CD4-positive, alpha-beta T cell (primary cell): ENCODE results near the gene NUP85. TPM values are rescaled to one million over a fixed set of nuclear protein-coding genes. Genes with fewer than 3 reads are reported as not detected.

Experiments
- ATAC-seq: fragments of 200-7000 bp; cut with Tn5 transposase; one replicate; pipeline ENCODE4 v1.10.0; 2022; ENCODE audit warnings: mild to moderate bottlenecking; ENCODE audit not compliant: poor library complexity
- CTCF ChIA-PET: fragments of 350-600 bp; sonication (Branson Sonifier 250); formaldehyde crosslinking; loops from one replicate; lab custom pipeline; 2021; ENCODE audit warnings: antibody characterized with exemption, inconsistent platforms; lab: Charles Lee
- POLR2A ChIA-PET: fragments of 350-600 bp; sonication (Branson Sonifier 250); formaldehyde crosslinking; loops from one replicate; lab custom pipeline; 2021; ENCODE audit warnings: antibody characterized with exemption, inconsistent platforms; lab: Charles Lee
- DNase-seq, 14 experiments: peaks; one replicate each; pipeline ENCODE4 v3.0.0-alpha.2; 2013 to 2020; ENCODE audit warnings: mixed read lengths in 2 of 14
- H3K27ac ChIP-seq, 2 donors: one replicate each; pipeline versions ENCODE4 v1.5.1 to v1.7.0; 2013; ENCODE audit warnings: low read length in 2 of 2, low read depth in 1 of 2, mild to moderate bottlenecking in 1 of 2
- H3K27me3 ChIP-seq, 2 experiments: 1 replicate in 1 of 2; 2 replicates in 1 of 2; pipeline versions ENCODE4 v1.6.1 to v1.7.0; 2013; ENCODE audit warnings: low read length in 2 of 2, control low read depth in 1 of 2, mild to moderate bottlenecking in 1 of 2, moderate library complexity in 1 of 2; ENCODE audit not compliant: insufficient read depth in 2 of 2, control insufficient read depth in 1 of 2
- H3K36me3 ChIP-seq: one replicate; pipeline ENCODE4 v1.6.1; 2013; ENCODE audit warnings: low read length, control low read depth; ENCODE audit not compliant: insufficient read depth
- H3K4me1 ChIP-seq: one replicate; pipeline ENCODE4 v1.6.1; 2013; ENCODE audit warnings: low read length, control low read depth; ENCODE audit not compliant: insufficient read depth
- H3K4me3 ChIP-seq: one replicate; pipeline ENCODE4 v1.5.1; 2013; ENCODE audit warnings: mild to moderate bottlenecking, low read length, moderate library complexity
- H3K9me3 ChIP-seq, 2 experiments: 1 replicate in 1 of 2; 2 replicates in 1 of 2; pipeline versions ENCODE4 v1.6.1 to v1.7.0; 2013; ENCODE audit warnings: low read length in 2 of 2, mild to moderate bottlenecking in 2 of 2, control low read depth in 1 of 2, moderate library complexity in 1 of 2; ENCODE audit not compliant: control insufficient read depth in 1 of 2, insufficient read depth in 1 of 2
- H3K27ac Mint-ChIP-seq: one replicate; pipeline ENCODE4 v1.8.0; 2020; ENCODE audit warnings: mixed read lengths
- H3K27me3 Mint-ChIP-seq: one replicate; pipeline ENCODE4 v1.8.0; 2021; ENCODE audit warnings: mixed read lengths
- H3K36me3 Mint-ChIP-seq: one replicate; pipeline ENCODE4 v1.8.0; 2021; ENCODE audit warnings: low read depth, mixed read lengths
- H3K4me1 Mint-ChIP-seq: one replicate; pipeline ENCODE4 v1.8.0; 2021; ENCODE audit warnings: low read depth, mixed read lengths
- H3K4me3 Mint-ChIP-seq: one replicate; pipeline ENCODE4 v1.8.0; 2020; ENCODE audit warnings: mild to moderate bottlenecking, mixed read lengths
- H3K9me3 Mint-ChIP-seq: one replicate; pipeline ENCODE4 v1.8.0; 2020; ENCODE audit warnings: mixed read lengths
- intact Hi-C, 2 experiments: fragments of 100-400 bp; cut with DNase I in 1 of 2; cut with micrococcal nuclease in 1 of 2; formaldehyde crosslinking; loops; one replicate each; pipeline versions ENCODE4 v1.15.1 to v1.9.0; 2023 to 2025; cut with DNase I, micrococcal nuclease
- total RNA-seq, 174 experiments: library from RNA in 2 of 174; stranded (reverse) in 2 of 174; gene quantifications; one replicate each; pipeline ENCODE4 v1.2.3 and lab custom pipeline; 2021 to 2026
- TF ChIP-seq, protein P1 (sequence below): fragments of 200-600 bp; IDR thresholded peaks from one replicate; pipeline ENCODE4 v1.8.0; 2022; ENCODE audit warnings: antibody characterized with exemption, mild to moderate bottlenecking

Gene NUP85
- total RNA-seq, 2 experiments from 2014 or later = 84.7 to 89.2 TPM

DNA sequence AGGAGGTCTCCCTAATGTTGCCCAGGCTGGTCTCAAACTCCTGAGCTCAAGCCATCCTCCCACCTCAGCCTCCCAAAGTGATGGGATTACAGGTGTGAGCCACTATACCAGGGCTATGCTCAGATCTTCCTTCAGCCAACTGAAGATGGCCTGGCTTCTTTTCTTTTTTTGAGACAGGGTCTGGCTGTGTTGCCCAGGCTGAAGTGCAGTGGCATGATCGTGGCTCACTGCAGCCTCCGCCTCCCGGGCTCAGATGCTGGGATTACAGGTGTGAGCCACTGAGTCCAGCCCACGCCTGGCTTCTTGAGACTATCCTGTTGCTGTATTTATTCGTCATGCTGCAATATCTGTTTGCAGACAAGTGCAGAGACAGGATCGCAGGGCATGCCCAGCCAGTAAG lies 79.6 kb downstream of the NUP85 start:
- Mint-ChIP-seq H3K27ac (no peak overlapping the region), H3K4me3 (no peak overlapping the region), H3K27me3 (no peaks in the 10 kb centered on the region), H3K4me1 (peaks cover 20% of the 10 kb centered on the region), H3K9me3 (no peaks in the 10 kb centered on the region), H3K36me3 (peaks cover 35% of the 10 kb centered on the region)
- H3K4me3 ChIP-seq = no peak overlapping the region
- TF ChIP-seq, protein P1, sequence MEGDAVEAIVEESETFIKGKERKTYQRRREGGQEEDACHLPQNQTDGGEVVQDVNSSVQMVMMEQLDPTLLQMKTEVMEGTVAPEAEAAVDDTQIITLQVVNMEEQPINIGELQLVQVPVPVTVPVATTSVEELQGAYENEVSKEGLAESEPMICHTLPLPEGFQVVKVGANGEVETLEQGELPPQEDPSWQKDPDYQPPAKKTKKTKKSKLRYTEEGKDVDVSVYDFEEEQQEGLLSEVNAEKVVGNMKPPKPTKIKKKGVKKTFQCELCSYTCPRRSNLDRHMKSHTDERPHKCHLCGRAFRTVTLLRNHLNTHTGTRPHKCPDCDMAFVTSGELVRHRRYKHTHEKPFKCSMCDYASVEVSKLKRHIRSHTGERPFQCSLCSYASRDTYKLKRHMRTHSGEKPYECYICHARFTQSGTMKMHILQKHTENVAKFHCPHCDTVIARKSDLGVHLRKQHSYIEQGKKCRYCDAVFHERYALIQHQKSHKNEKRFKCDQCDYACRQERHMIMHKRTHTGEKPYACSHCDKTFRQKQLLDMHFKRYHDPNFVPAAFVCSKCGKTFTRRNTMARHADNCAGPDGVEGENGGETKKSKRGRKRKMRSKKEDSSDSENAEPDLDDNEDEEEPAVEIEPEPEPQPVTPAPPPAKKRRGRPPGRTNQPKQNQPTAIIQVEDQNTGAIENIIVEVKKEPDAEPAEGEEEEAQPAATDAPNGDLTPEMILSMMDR = no peak
- peaks cover 31% of the 10 kb centered on the region for H3K36me3 ChIP-seq
- H3K27ac ChIP-seq = no peak overlapping the region
- H3K27me3 ChIP-seq = no peaks in the 10 kb centered on the region
- peaks cover 14% of the 10 kb centered on the region for H3K4me1 ChIP-seq
- POLR2A ChIA-PET = interaction anchor here (1.0 to 1.4 kb wide), 2 partner anchors 14 to 120 kb away, joined by 3 read pairs; partner anchors contain the start of genes GRB2 and MIF4GD
- CTCF ChIA-PET = interaction anchor here (0.6 kb wide), 2 partner anchors 23 to 171 kb away, joined by 3 read pairs; partner anchors contain the start of gene MRPS7
- no peak for DNase-seq
- intact Hi-C loops = loop anchor here in 1 of 2 experiments (5.0 kb wide), 1 partner anchor 172 kb away; the partner anchor contains the start of gene TMEM94
- no peak for ATAC-seq
- no peaks in the 10 kb centered on the region for H3K9me3 ChIP-seq

Other genes starting within 250 kb of the NUP85 start
- gene HID1, start 232.9 kb upstream of the NUP85 start, total RNA-seq = 10 to 100 TPM; 31.8 to 31.9 TPM
- gene CDR2L, start 218.0 kb upstream of the NUP85 start, total RNA-seq = under 1 TPM in 1 of 2 experiments, not detected in 1; 0.08 TPM
- 1 to 10 TPM; 5.4 to 7.1 TPM for gene MRPL58, start 193.0 kb upstream of the NUP85 start, total RNA-seq
- 100 to 1,000 TPM in 1 of 2 experiments, 10 to 100 TPM in 1; 98.5 to 112 TPM for gene ATP5PD, start 158.7 kb upstream of the NUP85 start, total RNA-seq
- gene KCTD2, start 158.5 kb upstream of the NUP85 start, total RNA-seq = 10 to 100 TPM; 26.1 to 28.0 TPM
- gene SLC16A5, start 117.7 kb upstream of the NUP85 start, total RNA-seq = 10 to 100 TPM in 1 of 2 experiments, 1 to 10 TPM in 1; 9.2 to 11.0 TPM
- 1 to 10 TPM; 4.1 to 4.8 TPM for gene ARMC7, start 95.7 kb upstream of the NUP85 start, total RNA-seq
- 10 to 100 TPM; 14.1 to 16.1 TPM for gene NT5C, start 73.9 kb upstream of the NUP85 start, total RNA-seq
- 10 to 100 TPM; 21.3 to 25.5 TPM for gene JPT1, start 51.2 kb upstream of the NUP85 start, total RNA-seq
- 100 to 1,000 TPM; 207 to 228 TPM for gene SUMO2, start 22.7 kb upstream of the NUP85 start, total RNA-seq
- gene GGA3, start 55.9 kb downstream of the NUP85 start, total RNA-seq = 10 to 100 TPM; 88.8 to 96.5 TPM
- 10 to 100 TPM; 33.2 to 35.2 TPM for gene MRPS7, start 56.2 kb downstream of the NUP85 start, total RNA-seq
- gene MIF4GD, start 65.6 kb downstream of the NUP85 start, total RNA-seq = 10 to 100 TPM; 29.4 to 32.4 TPM
- gene SLC25A19, start 83.8 kb downstream of the NUP85 start, total RNA-seq = 10 to 100 TPM; 11.1 to 12.0 TPM
- gene GRB2, start 200.0 kb downstream of the NUP85 start, total RNA-seq = 10 to 100 TPM; 88.8 to 92.6 TPM